KMS-11 (cell line): ENCODE data around the gene IL32.

Experiments
- H2AFZ ChIP-seq: fragments of 200-600 bp; sonication (generic); 2 replicates; pipeline ENCODE4 v1.6.1; 2016; ENCODE audit warnings: antibody characterized with exemption, mixed run types, low read depth
- H3K27ac ChIP-seq: fragments of 200-600 bp; sonication (generic); 2 replicates; pipeline ENCODE4 v1.6.1; 2016; ENCODE audit warnings: mild to moderate bottlenecking, mixed run types
- H3K27me3 ChIP-seq: fragments of 200-600 bp; sonication (generic); 2 replicates; pipeline ENCODE4 v1.6.1; 2017; ENCODE audit warnings: mild to moderate bottlenecking, low read depth, mixed run types, moderate library complexity; ENCODE audit not compliant: insufficient read depth
- H3K36me3 ChIP-seq: fragments of 200-600 bp; sonication (generic); 2 replicates; pipeline ENCODE4 v1.6.1; 2017; ENCODE audit warnings: mild to moderate bottlenecking, mixed run types; ENCODE audit not compliant: insufficient read depth
- H3K4me1 ChIP-seq: fragments of 200-600 bp; sonication (generic); 2 replicates; pipeline ENCODE4 v1.6.1; 2016; ENCODE audit warnings: mild to moderate bottlenecking, low read depth, mixed run types; ENCODE audit not compliant: poor library complexity, severe bottlenecking
- H3K4me2 ChIP-seq: fragments of 200-600 bp; sonication (generic); 2 replicates; pipeline ENCODE4 v1.7.0; 2016; ENCODE audit warnings: mild to moderate bottlenecking, mixed run types
- H3K4me3 ChIP-seq: fragments of 200-600 bp; sonication (generic); IDR thresholded peaks from 2 replicates; pipeline ENCODE4 v1.6.1; 2017; ENCODE audit warnings: low read depth, low read length, mixed read lengths; ENCODE audit not compliant: insufficient read depth
- H3K79me2 ChIP-seq: fragments of 200-600 bp; sonication (generic); 2 replicates; pipeline ENCODE4 v1.6.1; 2016; ENCODE audit warnings: low read depth, mixed run types; ENCODE audit not compliant: insufficient read depth
- H3K9ac ChIP-seq: fragments of 200-600 bp; sonication (generic); 2 replicates; pipeline ENCODE4 v1.6.1; 2016; ENCODE audit warnings: mild to moderate bottlenecking, mixed run types
- H4K20me1 ChIP-seq: fragments of 200-600 bp; sonication (generic); 2 replicates; pipeline ENCODE4 v1.6.1; 2016; ENCODE audit warnings: mild to moderate bottlenecking, mixed run types; ENCODE audit not compliant: insufficient read depth
- TF ChIP-seq, protein P1 (sequence below): fragments of 200-600 bp; sonication (generic); conservative IDR thresholded peaks from 2 replicates; pipeline ENCODE4 v1.6.1; 2017; ENCODE audit warnings: low read depth, mild to moderate bottlenecking, antibody characterized with exemption, low read length, moderate library complexity, mixed read lengths

The IL32 gene

DNA sequence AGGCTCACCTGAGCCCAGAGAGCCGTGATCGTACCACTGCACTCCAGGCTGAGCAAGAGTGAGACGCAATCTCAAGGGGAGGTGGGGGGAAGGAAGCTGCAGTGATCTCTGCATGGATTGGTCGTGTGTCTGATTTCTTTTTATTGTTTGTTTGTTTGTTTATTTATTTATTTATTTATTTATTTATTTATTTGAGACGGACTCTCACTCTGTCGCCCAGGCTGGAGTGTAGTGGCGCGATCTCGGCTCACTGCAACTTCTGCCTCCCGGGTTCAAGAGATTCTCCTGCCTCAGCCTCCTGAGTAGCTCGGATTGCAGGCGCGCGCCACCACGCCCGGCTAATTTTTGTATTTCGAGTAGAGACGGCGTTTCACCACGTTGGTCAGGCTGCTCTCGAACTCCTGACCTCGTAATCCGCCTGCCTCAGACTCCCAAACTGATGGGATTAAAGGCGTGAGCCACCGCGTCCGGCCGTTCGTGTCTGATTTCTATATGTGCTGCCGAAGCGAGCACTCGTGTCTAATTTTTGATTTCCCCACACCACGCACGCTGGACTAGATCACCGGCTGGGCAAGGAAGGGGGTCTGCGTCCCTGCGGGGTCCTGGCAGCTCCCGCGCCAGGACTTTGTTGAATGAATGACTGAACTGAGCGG, 45.7 kb upstream of the IL32 start:
- H3K9ac ChIP-seq, result no peak overlapping the region
- H3K27ac ChIP-seq, result no peak overlapping the region
- no peak overlapping the region for H3K4me3 ChIP-seq
- no peaks in the 10 kb centered on the region for H4K20me1 ChIP-seq
- no peaks in the 10 kb centered on the region for H3K79me2 ChIP-seq
- no peaks in the 10 kb centered on the region for H3K36me3 ChIP-seq
- peak overlapping the region; percentile 98 for H2AFZ ChIP-seq
- H3K27me3 ChIP-seq, result peaks cover 16% of the 10 kb centered on the region
- TF ChIP-seq, protein P1, sequence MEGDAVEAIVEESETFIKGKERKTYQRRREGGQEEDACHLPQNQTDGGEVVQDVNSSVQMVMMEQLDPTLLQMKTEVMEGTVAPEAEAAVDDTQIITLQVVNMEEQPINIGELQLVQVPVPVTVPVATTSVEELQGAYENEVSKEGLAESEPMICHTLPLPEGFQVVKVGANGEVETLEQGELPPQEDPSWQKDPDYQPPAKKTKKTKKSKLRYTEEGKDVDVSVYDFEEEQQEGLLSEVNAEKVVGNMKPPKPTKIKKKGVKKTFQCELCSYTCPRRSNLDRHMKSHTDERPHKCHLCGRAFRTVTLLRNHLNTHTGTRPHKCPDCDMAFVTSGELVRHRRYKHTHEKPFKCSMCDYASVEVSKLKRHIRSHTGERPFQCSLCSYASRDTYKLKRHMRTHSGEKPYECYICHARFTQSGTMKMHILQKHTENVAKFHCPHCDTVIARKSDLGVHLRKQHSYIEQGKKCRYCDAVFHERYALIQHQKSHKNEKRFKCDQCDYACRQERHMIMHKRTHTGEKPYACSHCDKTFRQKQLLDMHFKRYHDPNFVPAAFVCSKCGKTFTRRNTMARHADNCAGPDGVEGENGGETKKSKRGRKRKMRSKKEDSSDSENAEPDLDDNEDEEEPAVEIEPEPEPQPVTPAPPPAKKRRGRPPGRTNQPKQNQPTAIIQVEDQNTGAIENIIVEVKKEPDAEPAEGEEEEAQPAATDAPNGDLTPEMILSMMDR, result no peak
- H3K4me1 ChIP-seq, result peaks cover 39% of the 10 kb centered on the region
- H3K4me2 ChIP-seq, result peak overlapping the region; percentile 77

DNA sequence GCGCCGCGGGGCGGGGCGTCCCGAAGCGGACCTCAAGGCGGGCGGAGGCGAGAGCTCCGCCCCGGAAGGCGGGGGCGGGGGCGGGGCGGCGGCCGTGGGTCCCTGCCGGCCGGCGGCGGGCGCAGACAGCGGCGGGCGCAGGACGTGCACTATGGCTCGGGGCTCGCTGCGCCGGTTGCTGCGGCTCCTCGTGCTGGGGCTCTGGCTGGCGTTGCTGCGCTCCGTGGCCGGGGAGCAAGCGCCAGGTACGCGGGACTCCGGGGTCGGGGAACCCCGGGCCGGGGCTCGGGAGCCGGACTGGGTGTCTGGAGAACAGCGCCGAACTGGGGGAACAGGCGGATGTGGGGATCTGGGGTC, 45.2 kb upstream of the IL32 start, which contains the start of gene TNFRSF12A:
TNFRSF12A (plus strand) TSS at position 122 of the 357 bp plus-strand sequence; CDS start at position 152, 30 bp downstream.
- peaks cover 12% of the 10 kb centered on the region for H3K27me3 ChIP-seq
- no peaks in the 10 kb centered on the region for H3K36me3 ChIP-seq
- peak within 1 kb of the TSS; percentile 99 for H3K4me2 ChIP-seq
- H3K4me3 ChIP-seq, result no peak within 1 kb of the TSS
- peaks cover 44% of the 10 kb centered on the region for H3K4me1 ChIP-seq
- H2AFZ ChIP-seq, result peak within 1 kb of the TSS; percentile 98
- no peaks in the 10 kb centered on the region for H3K79me2 ChIP-seq
- H4K20me1 ChIP-seq, result no peaks in the 10 kb centered on the region
- TF ChIP-seq, protein P1, result no peak
- H3K27ac ChIP-seq, result no peak within 1 kb of the TSS
- peak within 1 kb of the TSS; percentile 48; the same call in 1 of the 2 replicates for H3K9ac ChIP-seq

DNA sequence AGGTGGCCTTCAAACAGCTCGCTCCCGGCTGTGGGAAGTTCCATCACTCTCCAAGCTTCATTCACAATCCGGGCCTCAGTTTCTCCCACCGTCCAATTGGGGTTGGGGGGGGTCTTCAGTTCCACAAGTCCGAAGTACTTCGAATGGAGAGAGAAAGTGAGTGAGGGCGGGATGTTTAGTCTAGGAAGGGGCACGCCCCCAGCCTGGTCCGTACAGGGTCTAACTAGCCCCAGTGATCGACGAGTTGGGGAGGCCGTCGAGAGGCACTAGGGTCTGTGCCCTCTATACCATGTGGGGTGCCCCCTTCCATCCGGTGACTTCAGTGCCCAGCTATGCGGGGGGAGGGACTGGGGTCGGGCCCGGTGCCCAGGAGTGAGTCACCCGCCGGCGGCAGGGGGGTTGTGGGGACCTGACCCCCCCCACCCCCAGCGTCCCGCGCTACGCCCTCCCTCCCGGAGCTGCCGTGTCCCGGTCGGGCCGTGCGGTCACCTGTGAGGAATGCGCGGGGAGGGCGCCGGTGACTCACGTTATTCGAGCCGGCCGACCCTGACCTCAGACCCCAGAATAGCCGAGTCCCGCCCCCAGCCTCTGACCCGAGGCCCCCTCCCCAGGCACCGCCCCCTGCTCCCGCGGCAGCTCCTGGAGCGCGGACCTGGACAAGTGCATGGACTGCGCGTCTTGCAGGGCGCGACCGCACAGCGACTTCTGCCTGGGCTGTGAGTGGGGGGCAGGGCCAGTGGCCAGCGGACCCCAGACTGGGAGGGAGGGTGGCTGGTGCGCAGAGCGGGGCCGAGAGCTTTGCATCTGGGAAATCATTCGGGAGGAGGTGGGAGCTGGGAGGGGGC, 44.6 kb upstream of the IL32 start:
- no peaks in the 10 kb centered on the region for H4K20me1 ChIP-seq

DNA sequence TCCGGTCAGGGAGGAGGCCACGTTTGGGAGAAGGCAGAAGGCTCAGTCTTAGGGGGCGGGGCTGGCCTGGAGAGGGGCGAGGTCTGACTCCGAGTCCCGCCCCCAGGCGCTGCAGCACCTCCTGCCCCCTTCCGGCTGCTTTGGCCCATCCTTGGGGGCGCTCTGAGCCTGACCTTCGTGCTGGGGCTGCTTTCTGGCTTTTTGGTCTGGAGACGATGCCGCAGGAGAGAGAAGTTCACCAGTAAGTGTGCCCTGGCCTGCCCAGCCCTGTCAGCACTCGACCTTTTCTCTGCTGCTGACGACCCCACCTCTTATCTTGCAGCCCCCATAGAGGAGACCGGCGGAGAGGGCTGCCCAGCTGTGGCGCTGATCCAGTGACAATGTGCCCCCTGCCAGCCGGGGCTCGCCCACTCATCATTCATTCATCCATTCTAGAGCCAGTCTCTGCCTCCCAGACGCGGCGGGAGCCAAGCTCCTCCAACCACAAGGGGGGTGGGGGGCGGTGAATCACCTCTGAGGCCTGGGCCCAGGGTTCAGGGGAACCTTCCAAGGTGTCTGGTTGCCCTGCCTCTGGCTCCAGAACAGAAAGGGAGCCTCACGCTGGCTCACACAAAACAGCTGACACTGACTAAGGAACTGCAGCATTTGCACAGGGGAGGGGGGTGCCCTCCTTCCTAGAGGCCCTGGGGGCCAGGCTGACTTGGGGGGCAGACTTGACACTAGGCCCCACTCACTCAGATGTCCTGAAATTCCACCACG, 43.8 kb upstream of the IL32 start:
- Histone ChIP-seq H2AFZ (peak overlapping the region; percentile 98; the same call in 1 of the 2 replicates), H3K27ac (no peak overlapping the region), H3K9ac (no peak overlapping the region), H3K4me3 (no peak overlapping the region), H3K4me2 (peak overlapping the region; percentile 99), H3K36me3 (no peaks in the 10 kb centered on the region), H3K27me3 (peaks cover 6% of the 10 kb centered on the region; the same call in 1 of the 2 replicates), H3K4me1 (peaks cover 44% of the 10 kb centered on the region), H4K20me1 (no peaks in the 10 kb centered on the region), H3K79me2 (no peaks in the 10 kb centered on the region)
- TF ChIP-seq, protein P1, result 0 out of 2 replicates have a peak, but pooled peaks have one; percentile 18

More for the DNA sequence above, 44.6 kb upstream of the IL32 start:
- H3K79me2 ChIP-seq, result no peaks in the 10 kb centered on the region
- H3K4me2 ChIP-seq, result peak overlapping the region; percentile 99
- no peak overlapping the region for H3K27ac ChIP-seq
- H3K4me1 ChIP-seq, result peaks cover 44% of the 10 kb centered on the region
- peak overlapping the region; percentile 48; the same call in 1 of the 2 replicates for H3K9ac ChIP-seq
- peaks cover 7% of the 10 kb centered on the region for H3K27me3 ChIP-seq
- no peaks in the 10 kb centered on the region for H3K36me3 ChIP-seq
- H3K4me3 ChIP-seq, result no peak overlapping the region
- H2AFZ ChIP-seq, result peak overlapping the region; percentile 98
- TF ChIP-seq, protein P1, result no peak
